ENCODE results near the gene HAUS1. TPM values are rescaled to one million over a fixed set of nuclear protein-coding genes. Genes with fewer than 3 reads are reported as not detected.

Gene HAUS1
- total and polyA plus RNA-seq, 4 donors = 4.5 to 17.9 (median 6.5) TPM

GRCh38 chr18:46061387-46061786 lies 42.8 kb upstream of the HAUS1 start:
- Histone ChIP-seq H3K27ac (ENCODE audit: low read depth in 1 of 2, low read length in 2 of 2) (no peak overlapping the region), H3K9me3 (ENCODE audit: control insufficient read depth in 4 of 4, low read length in 3 of 4) (no peaks in the 10 kb centered on the region), H3K36me3 (ENCODE audit: control insufficient read depth in 4 of 4, insufficient read depth in 3 of 4, low read depth in 1 of 4, low read length in 3 of 4) (no peaks in the 10 kb centered on the region), H3K27me3 (ENCODE audit: control insufficient read depth in 4 of 4, insufficient read depth in 4 of 4, low read length in 3 of 4) (no peaks in the 10 kb centered on the region), H3K4me1 (ENCODE audit: control insufficient read depth in 4 of 4, insufficient read depth in 4 of 4, low read length in 3 of 4) (peaks cover 0 to 5% (median 0%) of the 10 kb centered on the region in 4 donors), H3K4me3 (ENCODE audit: low read depth in 1 of 3, low read length in 3 of 3) (no peak overlapping the region), H3K9ac (ENCODE audit: low read depth in 1 of 2, low read length in 2 of 2) (no peak overlapping the region)
- WGBS = 68% methylated on average over 3 of the region's 3 CpGs
- TF ChIP-seq RAD21 (IDR thresholded peaks at IDR 0.05) (peak; percentile 23 to 39), HNF4G (IDR thresholded peaks at IDR 0.05) (no peak), GABPA (IDR thresholded peaks at IDR 0.05 in 1 of 2, conservative IDR thresholded peaks at IDR 0.05 in 1 of 2) (no peak), FOXA2 (IDR thresholded peaks at IDR 0.05) (no peak), MAX (IDR thresholded peaks at IDR 0.05) (no peak), FOXA1 (IDR thresholded peaks at IDR 0.05) (no peak), NR2F2 (IDR thresholded peaks at IDR 0.05) (no peak), SP1 (IDR thresholded peaks at IDR 0.05) (peak; percentile 57), HNF4A (conservative IDR thresholded peaks at IDR 0.05) (peak; percentile 27 to 40), REST (IDR thresholded peaks at IDR 0.05) (no peak), YY1 (IDR thresholded peaks at IDR 0.05) (no peak), TAF1 (conservative IDR thresholded peaks at IDR 0.05) (no peak), RXRA (IDR thresholded peaks at IDR 0.05) (peak; percentile 39 to 53), JUND (IDR thresholded peaks at IDR 0.05) (no peak), ATF3 (IDR thresholded peaks at IDR 0.05) (no peak), EGR1 (IDR thresholded peaks at IDR 0.05; ENCODE audit: low read depth in 2 of 2) (no peak)
- TF ChIP-seq, protein P1, sequence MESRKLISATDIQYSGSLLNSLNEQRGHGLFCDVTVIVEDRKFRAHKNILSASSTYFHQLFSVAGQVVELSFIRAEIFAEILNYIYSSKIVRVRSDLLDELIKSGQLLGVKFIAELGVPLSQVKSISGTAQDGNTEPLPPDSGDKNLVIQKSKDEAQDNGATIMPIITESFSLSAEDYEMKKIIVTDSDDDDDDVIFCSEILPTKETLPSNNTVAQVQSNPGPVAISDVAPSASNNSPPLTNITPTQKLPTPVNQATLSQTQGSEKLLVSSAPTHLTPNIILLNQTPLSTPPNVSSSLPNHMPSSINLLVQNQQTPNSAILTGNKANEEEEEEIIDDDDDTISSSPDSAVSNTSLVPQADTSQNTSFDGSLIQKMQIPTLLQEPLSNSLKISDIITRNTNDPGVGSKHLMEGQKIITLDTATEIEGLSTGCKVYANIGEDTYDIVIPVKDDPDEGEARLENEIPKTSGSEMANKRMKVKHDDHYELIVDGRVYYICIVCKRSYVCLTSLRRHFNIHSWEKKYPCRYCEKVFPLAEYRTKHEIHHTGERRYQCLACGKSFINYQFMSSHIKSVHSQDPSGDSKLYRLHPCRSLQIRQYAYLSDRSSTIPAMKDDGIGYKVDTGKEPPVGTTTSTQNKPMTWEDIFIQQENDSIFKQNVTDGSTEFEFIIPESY (IDR thresholded peaks at IDR 0.05) = no peak
- TF ChIP-seq, protein P2, sequence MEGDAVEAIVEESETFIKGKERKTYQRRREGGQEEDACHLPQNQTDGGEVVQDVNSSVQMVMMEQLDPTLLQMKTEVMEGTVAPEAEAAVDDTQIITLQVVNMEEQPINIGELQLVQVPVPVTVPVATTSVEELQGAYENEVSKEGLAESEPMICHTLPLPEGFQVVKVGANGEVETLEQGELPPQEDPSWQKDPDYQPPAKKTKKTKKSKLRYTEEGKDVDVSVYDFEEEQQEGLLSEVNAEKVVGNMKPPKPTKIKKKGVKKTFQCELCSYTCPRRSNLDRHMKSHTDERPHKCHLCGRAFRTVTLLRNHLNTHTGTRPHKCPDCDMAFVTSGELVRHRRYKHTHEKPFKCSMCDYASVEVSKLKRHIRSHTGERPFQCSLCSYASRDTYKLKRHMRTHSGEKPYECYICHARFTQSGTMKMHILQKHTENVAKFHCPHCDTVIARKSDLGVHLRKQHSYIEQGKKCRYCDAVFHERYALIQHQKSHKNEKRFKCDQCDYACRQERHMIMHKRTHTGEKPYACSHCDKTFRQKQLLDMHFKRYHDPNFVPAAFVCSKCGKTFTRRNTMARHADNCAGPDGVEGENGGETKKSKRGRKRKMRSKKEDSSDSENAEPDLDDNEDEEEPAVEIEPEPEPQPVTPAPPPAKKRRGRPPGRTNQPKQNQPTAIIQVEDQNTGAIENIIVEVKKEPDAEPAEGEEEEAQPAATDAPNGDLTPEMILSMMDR (IDR thresholded peaks at IDR 0.05; ENCODE audit: low read depth, low read length, missing input control) = no peak
- DNase-seq (ENCODE audit: low spot score) = no peak
